AG04449 (cell line): Measurements from ENCODE around the gene FAM234A.

Experiments used
- CTCF ChIA-PET: fragments of 350-600 bp; formaldehyde crosslinking; extraction: SDS; loops from one replicate; lab custom pipeline; 2021; ENCODE audit warnings: antibody characterized with exemption; lab: Yijun Ruan, JAX
- POLR2A ChIA-PET: fragments of 400-600, 350-600 bp; formaldehyde crosslinking; extraction: SDS; loops from one replicate; lab custom pipeline; 2020; ENCODE audit warnings: antibody characterized with exemption, inconsistent platforms; lab: Yijun Ruan, JAX
- DNase-seq: peaks from one replicate; pipeline ENCODE4 v3.0.0-alpha.2; 2010; ENCODE audit warnings: low read depth, low spot score
- H3K4me3 ChIP-seq: 2 replicates; pipeline ENCODE4 v1.5.1; 2011; ENCODE audit warnings: low read depth, mild to moderate bottlenecking, control low read depth, low read length
- CTCF ChIP-seq: IDR thresholded peaks from one replicate; pipeline ENCODE4 v1.5.1; 2011; ENCODE audit warnings: mild to moderate bottlenecking, moderate library complexity, low read length, control low read depth, inconsistent platforms; ENCODE audit not compliant: insufficient read depth; ENCODE audit errors: missing control alignments

Gene FAM234A

DNA sequence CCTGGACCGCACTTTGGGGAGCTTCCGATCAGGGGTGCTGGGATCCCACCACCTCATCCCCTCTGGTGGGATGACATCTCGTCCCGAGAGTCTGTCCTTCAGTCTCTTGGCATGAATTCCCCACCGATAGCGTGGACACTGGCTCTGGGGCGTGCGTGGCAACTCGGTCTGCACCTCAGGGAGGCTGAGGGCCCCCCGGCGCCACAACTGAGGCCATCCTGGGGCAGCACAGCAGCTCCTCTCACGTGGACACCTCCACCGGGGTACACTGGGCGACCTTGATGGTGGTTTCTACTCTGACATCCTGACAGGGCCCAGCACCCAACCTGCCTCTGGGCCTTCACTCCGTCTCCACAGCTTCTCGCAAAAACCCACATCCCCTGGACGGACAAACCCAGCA, 56.9 kb downstream of the FAM234A start:
- no peak overlapping the region for H3K4me3 ChIP-seq
- TF ChIP-seq CTCF, result no peak
- DNase-seq, result no peak
- CTCF ChIA-PET, result no interaction called here
- POLR2A ChIA-PET, result no interaction called here

DNA sequence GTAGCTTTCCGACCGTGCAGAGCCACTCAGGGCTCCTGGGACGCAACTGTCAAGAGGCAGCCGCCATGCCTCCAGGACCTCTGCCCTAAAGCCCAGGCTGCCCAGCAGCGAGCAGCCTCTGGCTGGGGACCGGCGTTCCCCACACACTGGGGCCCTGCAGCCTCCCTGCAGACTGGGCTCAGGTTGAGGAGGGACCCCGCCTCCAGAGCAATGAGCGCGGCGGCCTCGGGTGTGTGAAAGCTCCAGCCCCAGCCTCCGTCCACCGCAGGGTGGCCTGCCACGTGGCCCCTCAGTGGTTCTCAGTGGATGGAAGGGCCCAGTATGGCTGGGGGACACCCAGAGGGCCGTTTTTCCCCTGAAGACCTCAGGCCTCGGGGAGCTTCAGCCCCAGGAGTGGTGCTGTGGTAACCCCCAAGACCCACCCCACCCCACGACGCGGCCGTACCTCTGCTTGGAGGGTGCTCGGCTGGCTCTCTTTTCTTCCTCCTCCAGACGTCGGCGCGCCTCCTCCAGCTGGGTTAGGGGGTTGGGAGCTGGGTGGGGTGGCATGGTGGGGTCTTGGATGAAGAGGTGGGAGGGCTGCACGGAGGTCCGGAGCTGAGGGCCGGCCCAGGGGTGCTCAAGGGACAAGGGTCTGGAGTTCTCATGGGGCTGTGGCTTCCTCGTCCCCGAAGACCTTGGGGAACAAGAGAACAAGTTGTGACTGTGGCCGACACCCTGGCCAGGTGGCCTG, 58.6 kb downstream of the FAM234A start:
- H3K4me3 ChIP-seq, result no peak overlapping the region
- no peak for TF ChIP-seq CTCF
- ChIA-PET POLR2A (no interaction called here), CTCF (no interaction called here)
- no peak for DNase-seq

DNA sequence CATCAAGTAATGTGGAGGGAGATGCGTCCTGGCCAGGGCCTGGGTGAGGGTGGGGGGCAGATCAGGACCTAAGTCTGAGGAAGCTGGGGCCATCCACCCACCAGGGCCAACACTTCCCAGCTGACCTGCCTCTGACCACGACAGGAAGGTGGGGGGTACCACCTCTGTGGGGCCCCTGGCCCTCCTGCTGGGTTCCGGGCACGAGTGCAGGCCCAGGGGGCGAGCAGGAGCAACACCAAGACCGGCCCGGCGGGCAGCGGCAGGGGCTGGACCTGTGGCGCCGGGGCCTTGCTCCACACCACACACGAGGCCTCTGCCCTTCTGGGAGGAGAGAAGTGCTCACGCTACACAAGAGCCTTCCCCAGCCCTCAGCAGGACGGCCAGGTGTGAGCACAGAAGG, 61.7 kb downstream of the FAM234A start:
- no peak overlapping the region for H3K4me3 ChIP-seq
- POLR2A ChIA-PET, result no interaction called here
- no peak for DNase-seq
- no peak for TF ChIP-seq CTCF
- CTCF ChIA-PET, result no interaction called here

DNA sequence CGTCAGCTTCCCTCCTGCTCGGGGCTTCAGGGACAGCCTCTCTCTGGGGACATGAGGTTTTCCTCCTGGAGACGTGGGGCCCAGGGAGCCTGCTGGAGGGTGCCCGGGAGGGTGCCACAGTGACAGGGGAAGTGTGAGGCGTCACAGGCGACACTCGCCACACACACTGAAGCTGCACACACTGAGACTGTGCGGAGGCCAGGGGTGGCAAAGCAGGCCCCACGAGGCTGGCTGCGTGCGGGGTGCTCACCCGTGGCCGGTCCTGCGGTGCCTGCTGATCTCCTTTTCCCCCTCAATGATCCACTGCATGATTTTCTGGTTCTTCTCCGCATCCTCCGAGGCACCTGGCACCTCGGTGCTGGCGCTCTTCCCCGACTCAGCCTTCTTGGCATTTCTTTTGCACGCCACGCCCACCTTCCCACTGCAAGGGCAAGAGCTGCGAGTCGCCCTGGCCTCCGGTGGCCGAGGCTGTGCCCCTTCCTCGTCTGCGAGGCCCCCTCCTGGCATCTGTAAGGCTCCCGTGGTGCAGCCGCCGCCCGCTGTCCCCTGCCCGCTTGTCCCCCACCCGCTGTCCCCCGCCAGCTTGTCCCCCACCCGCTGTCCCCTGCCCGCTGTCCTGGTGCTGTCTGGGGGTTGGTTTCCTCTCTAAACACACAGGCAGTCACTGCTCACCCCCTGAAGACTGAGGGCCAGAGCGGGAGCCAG, 62.3 kb downstream of the FAM234A start:
- DNase-seq, result no peak
- no peak for TF ChIP-seq CTCF
- ChIA-PET CTCF (no interaction called here), POLR2A (no interaction called here)
- no peak overlapping the region for H3K4me3 ChIP-seq

GRCh38 chr16:297832-298231, 63.2 kb downstream of the FAM234A start:
- ChIA-PET CTCF (no interaction called here), POLR2A (no interaction called here)
- no peak for DNase-seq
- H3K4me3 ChIP-seq, result no peak overlapping the region
- TF ChIP-seq CTCF, result no peak

- no peak overlapping the region for H3K4me3 ChIP-seq
- CTCF ChIA-PET, result no interaction called here
- POLR2A ChIA-PET, result no interaction called here
- no peak for TF ChIP-seq CTCF
- DNase-seq, result no peak
These were observed 66.6 kb downstream of the FAM234A start for GRCh38 chr16:301235-301634.
